Measurements from ENCODE around the gene PPFIBP2. TPM values are rescaled to one million over a fixed set of nuclear protein-coding genes. Genes with fewer than 3 reads are reported as not detected.
A peak's percentile ranks its signal among the peaks of the same experiment; 100 is the strongest.

The PPFIBP2 gene
- total and polyA plus RNA-seq, 2 of the 13 experiments (the other 11 are each of a cell fraction or from before 2014, with no cell fraction given) = 15.0 to 52.5 TPM

DNA sequence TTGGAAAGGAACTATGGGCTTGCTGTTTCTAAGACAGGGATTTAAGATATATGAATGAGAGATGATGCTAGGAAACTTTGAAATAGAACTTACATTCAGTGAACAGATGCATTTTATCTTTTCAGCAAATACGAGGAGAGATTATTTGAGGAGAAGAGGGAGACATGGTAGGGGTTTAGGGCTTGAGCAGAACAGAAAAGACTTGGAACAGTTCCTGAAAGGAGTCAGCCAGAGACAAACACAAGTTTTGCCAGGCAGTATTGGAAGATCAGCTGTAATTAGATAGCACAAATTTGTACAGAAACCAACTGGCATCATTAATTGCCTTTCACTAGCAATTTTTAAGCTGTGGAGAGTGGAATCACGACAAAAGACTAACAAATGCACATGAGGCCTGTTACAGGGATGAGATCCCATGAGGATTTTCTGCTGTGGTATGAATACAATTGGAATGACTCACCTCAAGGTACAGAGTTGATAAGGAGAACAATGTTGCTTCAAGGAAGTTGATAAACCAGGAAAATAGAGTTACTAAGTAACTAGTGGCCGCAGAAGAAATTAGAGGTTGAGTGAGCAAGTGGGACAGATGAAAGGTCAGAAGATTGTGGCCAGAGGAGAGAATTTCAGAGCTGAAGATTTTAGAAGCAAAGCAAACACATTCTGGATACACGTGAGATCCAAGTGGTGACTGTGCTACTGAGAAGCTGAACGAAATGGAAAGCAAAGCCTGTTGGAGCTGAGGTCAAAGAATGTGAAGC lies 91.6 kb downstream of the PPFIBP2 start (continued):
- TF ChIP-seq, protein P1, sequence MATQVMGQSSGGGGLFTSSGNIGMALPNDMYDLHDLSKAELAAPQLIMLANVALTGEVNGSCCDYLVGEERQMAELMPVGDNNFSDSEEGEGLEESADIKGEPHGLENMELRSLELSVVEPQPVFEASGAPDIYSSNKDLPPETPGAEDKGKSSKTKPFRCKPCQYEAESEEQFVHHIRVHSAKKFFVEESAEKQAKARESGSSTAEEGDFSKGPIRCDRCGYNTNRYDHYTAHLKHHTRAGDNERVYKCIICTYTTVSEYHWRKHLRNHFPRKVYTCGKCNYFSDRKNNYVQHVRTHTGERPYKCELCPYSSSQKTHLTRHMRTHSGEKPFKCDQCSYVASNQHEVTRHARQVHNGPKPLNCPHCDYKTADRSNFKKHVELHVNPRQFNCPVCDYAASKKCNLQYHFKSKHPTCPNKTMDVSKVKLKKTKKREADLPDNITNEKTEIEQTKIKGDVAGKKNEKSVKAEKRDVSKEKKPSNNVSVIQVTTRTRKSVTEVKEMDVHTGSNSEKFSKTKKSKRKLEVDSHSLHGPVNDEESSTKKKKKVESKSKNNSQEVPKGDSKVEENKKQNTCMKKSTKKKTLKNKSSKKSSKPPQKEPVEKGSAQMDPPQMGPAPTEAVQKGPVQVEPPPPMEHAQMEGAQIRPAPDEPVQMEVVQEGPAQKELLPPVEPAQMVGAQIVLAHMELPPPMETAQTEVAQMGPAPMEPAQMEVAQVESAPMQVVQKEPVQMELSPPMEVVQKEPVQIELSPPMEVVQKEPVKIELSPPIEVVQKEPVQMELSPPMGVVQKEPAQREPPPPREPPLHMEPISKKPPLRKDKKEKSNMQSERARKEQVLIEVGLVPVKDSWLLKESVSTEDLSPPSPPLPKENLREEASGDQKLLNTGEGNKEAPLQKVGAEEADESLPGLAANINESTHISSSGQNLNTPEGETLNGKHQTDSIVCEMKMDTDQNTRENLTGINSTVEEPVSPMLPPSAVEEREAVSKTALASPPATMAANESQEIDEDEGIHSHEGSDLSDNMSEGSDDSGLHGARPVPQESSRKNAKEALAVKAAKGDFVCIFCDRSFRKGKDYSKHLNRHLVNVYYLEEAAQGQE (IDR thresholded peaks at IDR 0.05; ENCODE audit: borderline replicate concordance in 1 of 2, low read depth in 1 of 2, low read length in 2 of 2) = no peak
- TF ChIP-seq ZNF577 (CRISPR knock-in tag; IDR thresholded peaks at IDR 0.05; ENCODE audit: borderline replicate concordance, low read depth) (no peak), POLR2G (IDR thresholded peaks at IDR 0.05; ENCODE audit: low read depth, low read length) (no peak), ZIK1 (CRISPR knock-in tag; IDR thresholded peaks at IDR 0.05; ENCODE audit: borderline replicate concordance, low read depth) (no peak), EP300 (IDR thresholded peaks at IDR 0.05; ENCODE audit: low read depth in 2 of 2, low read length in 2 of 2) (peak in 1 of 2 experiments; percentile 31; a peak in 1 of 4 replicates), EP300 (CRISPR knock-in tag; IDR thresholded peaks at IDR 0.05; ENCODE audit: borderline replicate concordance) (no peak), BHLHE40 (IDR thresholded peaks at IDR 0.05; ENCODE audit: low read length) (peak; percentile 66; the same call in 1 of the 2 replicates), TEF (CRISPR knock-in tag; IDR thresholded peaks at IDR 0.05) (no peak), ZNF629 (CRISPR knock-in tag; conservative IDR thresholded peaks at IDR 0.05) (no peak), ZNF232 (CRISPR knock-in tag; IDR thresholded peaks at IDR 0.05; ENCODE audit: borderline replicate concordance) (no peak), GATAD2A (CRISPR knock-in tag; IDR thresholded peaks at IDR 0.05) (peak; percentile 66), JUNB (CRISPR knock-in tag; IDR thresholded peaks at IDR 0.05; ENCODE audit: borderline replicate concordance) (peak; percentile 35; the same call in 1 of the 2 replicates), CREM (IDR thresholded peaks at IDR 0.05) (peak; percentile 17; the same call in 1 of the 2 replicates), CREM (CRISPR knock-in tag; IDR thresholded peaks at IDR 0.05) (no peak), NFRKB (IDR thresholded peaks at IDR 0.05) (no peak), RFXANK (CRISPR knock-in tag; IDR thresholded peaks at IDR 0.05) (no peak), TERF1 (CRISPR knock-in tag; IDR thresholded peaks at IDR 0.05) (no peak), ZNF484 (CRISPR knock-in tag; IDR thresholded peaks at IDR 0.05; ENCODE audit: borderline replicate concordance, low read depth) (no peak), ZNF33B (CRISPR knock-in tag; IDR thresholded peaks at IDR 0.05) (no peak), ZNF737 (CRISPR knock-in tag; IDR thresholded peaks at IDR 0.05; ENCODE audit: borderline replicate concordance) (no peak)
- TF ChIP-seq, protein P2, sequence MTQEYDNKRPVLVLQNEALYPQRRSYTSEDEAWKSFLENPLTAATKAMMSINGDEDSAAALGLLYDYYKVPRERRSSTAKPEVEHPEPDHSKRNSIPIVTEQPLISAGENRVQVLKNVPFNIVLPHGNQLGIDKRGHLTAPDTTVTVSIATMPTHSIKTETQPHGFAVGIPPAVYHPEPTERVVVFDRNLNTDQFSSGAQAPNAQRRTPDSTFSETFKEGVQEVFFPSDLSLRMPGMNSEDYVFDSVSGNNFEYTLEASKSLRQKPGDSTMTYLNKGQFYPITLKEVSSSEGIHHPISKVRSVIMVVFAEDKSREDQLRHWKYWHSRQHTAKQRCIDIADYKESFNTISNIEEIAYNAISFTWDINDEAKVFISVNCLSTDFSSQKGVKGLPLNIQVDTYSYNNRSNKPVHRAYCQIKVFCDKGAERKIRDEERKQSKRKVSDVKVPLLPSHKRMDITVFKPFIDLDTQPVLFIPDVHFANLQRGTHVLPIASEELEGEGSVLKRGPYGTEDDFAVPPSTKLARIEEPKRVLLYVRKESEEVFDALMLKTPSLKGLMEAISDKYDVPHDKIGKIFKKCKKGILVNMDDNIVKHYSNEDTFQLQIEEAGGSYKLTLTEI (CRISPR knock-in tag; conservative IDR thresholded peaks at IDR 0.05) = no peak
- TF ChIP-seq, protein P3, sequence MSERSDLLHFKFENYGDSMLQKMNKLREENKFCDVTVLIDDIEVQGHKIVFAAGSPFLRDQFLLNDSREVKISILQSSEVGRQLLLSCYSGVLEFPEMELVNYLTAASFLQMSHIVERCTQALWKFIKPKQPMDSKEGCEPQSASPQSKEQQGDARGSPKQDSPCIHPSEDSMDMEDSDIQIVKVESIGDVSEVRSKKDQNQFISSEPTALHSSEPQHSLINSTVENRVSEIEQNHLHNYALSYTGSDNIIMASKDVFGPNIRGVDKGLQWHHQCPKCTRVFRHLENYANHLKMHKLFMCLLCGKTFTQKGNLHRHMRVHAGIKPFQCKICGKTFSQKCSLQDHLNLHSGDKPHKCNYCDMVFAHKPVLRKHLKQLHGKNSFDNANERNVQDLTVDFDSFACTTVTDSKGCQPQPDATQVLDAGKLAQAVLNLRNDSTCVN (CRISPR knock-in tag; IDR thresholded peaks at IDR 0.05; ENCODE audit: borderline replicate concordance) = peak; percentile 50; the same call in 1 of the 2 replicates
